Erythroblast (primary cell): ENCODE data around the gene CDC42BPA.

Source experiments
- GATA1 ChIP-seq: IDR thresholded peaks from 2 replicates; pipeline ENCODE4 v1.6.1; 2011; ENCODE audit warnings: low read depth, mild to moderate bottlenecking, control low read depth, low read length, moderate library complexity
- POLR2A ChIP-seq: IDR thresholded peaks from 2 replicates; pipeline ENCODE4 v1.6.1; 2011; ENCODE audit warnings: mild to moderate bottlenecking, low read length

DNA sequence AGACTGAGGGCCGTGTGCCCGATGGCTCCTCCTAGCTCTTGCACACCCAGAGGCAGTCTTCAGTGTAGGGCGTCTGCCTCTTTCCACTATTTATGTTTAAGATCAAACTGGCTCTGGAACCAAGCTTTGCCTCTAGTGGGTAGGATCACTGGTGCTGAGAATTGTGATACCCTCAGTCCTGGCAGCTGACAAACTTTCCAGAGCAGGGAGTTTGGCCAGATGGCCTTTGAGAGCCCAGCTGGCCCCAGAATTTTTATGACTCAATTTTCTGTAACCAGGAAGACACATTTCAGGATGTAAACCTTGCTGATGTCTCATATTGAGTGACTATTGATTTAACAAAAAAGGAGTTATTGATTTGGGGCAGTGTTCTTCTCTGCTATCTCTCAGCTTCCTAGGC is 371.5 kb downstream of the CDC42BPA start:
- TF ChIP-seq POLR2A (no peak), GATA1 (no peak)
